Measurements from ENCODE around the gene SCAP. TPM values are rescaled to one million over a fixed set of nuclear protein-coding genes. Genes with fewer than 3 reads are reported as not detected.

Gene SCAP
- total RNA-seq, 4 donors from 2014 or later, result 68.7 to 108 (median 79.5) TPM

- Histone ChIP-seq H3K9me3 (no peaks in the 10 kb centered on the region), H3K27me3 (no peaks in the 10 kb centered on the region), H3K4me1 (peaks cover 29 to 40% (median 30%) of the 10 kb centered on the region in 3 donors), H3K4me3 (no peak overlapping the region), H3K36me3 (peaks cover 43 to 83% (median 48%) of the 10 kb centered on the region in 3 donors), H3K27ac (peak overlapping the region in 3 of 4 donors; percentile 26 to 73 (median 69))
- TF ChIP-seq CTCF (IDR thresholded peaks at IDR 0.05) (no peak), POLR2A (IDR thresholded peaks at IDR 0.05) (no peak)
- intact Hi-C loops (cut with DNase I), result no loop called here
- no peak for DNase-seq
- 88 to 100% methylated on average over 3 to 6 of the region's 7 CpGs for WGBS, 2 donors
These were observed 68.5 kb downstream of the SCAP start for GRCh38 chr3:47407237-47407636.

GRCh38 chr3:47406762-47407149, 69.0 kb downstream of the SCAP start:
- H3K36me3 ChIP-seq, result peaks cover 38 to 83% (median 43%) of the 10 kb centered on the region in 3 donors
- TF ChIP-seq CTCF (IDR thresholded peaks at IDR 0.05), result peak in 4 of 6 experiments; percentile 15 to 36 (median 19)
- no peak for TF ChIP-seq POLR2A (IDR thresholded peaks at IDR 0.05)
- H3K27ac ChIP-seq, result peak overlapping the region; percentile 26 to 73 (median 62)
- DNase-seq, result no peak
- 43 to 60% methylated on average over 1 to 2 of the region's 9 CpGs for WGBS, 2 donors
- H3K9me3 ChIP-seq, result no peaks in the 10 kb centered on the region
- intact Hi-C loops (cut with DNase I), result no loop called here
- H3K4me1 ChIP-seq, result peaks cover 29 to 40% (median 30%) of the 10 kb centered on the region in 3 donors
- H3K4me3 ChIP-seq, result no peak overlapping the region
- H3K27me3 ChIP-seq, result no peaks in the 10 kb centered on the region

GRCh38 chr3:47405820-47406761, 69.7 kb downstream of the SCAP start:
- peaks cover 31 to 83% (median 37%) of the 10 kb centered on the region in 3 donors for H3K36me3 ChIP-seq
- no peak overlapping the region for H3K4me3 ChIP-seq
- peak overlapping the region; percentile 53 to 83 (median 71) for H3K27ac ChIP-seq
- H3K4me1 ChIP-seq, result peaks cover 29 to 40% (median 30%) of the 10 kb centered on the region in 3 donors
- WGBS, 2 donors, result 52 to 74% methylated on average over 7 to 17 of the region's 31 CpGs
- no peaks in the 10 kb centered on the region for H3K27me3 ChIP-seq
- intact Hi-C loops (cut with DNase I), result no loop called here
- H3K9me3 ChIP-seq, result no peaks in the 10 kb centered on the region
- TF ChIP-seq POLR2A (IDR thresholded peaks at IDR 0.05), result no peak
- no peak for TF ChIP-seq CTCF (IDR thresholded peaks at IDR 0.05)
- DNase-seq, result no peak

GRCh38 chr3:47404955-47405790, 70.6 kb downstream of the SCAP start:
- H3K36me3 ChIP-seq, result peaks cover 26 to 83% (median 35%) of the 10 kb centered on the region in 3 donors

More at GRCh38 chr3:47404955-47405790, 70.6 kb downstream of the SCAP start:
- no peaks in the 10 kb centered on the region for H3K27me3 ChIP-seq
- intact Hi-C loops (cut with DNase I), result no loop called here
- peak overlapping the region; percentile 53 to 83 (median 71) for H3K27ac ChIP-seq
- peaks cover 29 to 41% (median 30%) of the 10 kb centered on the region in 3 donors for H3K4me1 ChIP-seq
- no peak for DNase-seq
- no peaks in the 10 kb centered on the region for H3K9me3 ChIP-seq
- H3K4me3 ChIP-seq, result no peak overlapping the region
- TF ChIP-seq POLR2A (IDR thresholded peaks at IDR 0.05), result no peak
- TF ChIP-seq CTCF (IDR thresholded peaks at IDR 0.05), result no peak
- WGBS, 2 donors, result 53 to 67% methylated on average over 1 to 2 of the region's 9 CpGs
